Stimulated activated effector memory CD8-positive, alpha-beta T cell treated with anti-CD3 and anti-CD28 coated beads, Interleukin-12 subunit alpha, Interleukin-12 subunit beta, amount 100 ng/mL, for 72 hours (primary cell): ENCODE results near the gene ZNF474.
"Not testable (repeated sequence)": the region's sequence is repeated elsewhere in the genome, so short reads cannot be mapped to it uniquely, and the experiment has no call there.

ENCODE experiments used
- ATAC-seq: fragments of 150-1000 bp; cut with Tn5 transposase; 2 replicates; pipeline ENCODE4 v1.10.0; 2021
- DNase-seq, 2 donors: peaks; one replicate each; pipeline ENCODE4 v3.0.0; 2021 to 2022; ENCODE audit warnings: low spot score in 2 of 2
- H3K27ac Mint-ChIP-seq: one replicate; pipeline ENCODE4 v1.8.0; 2022; ENCODE audit warnings: mild to moderate bottlenecking, mixed read lengths
- H3K36me3 Mint-ChIP-seq: one replicate; pipeline ENCODE4 v1.8.0; 2022; ENCODE audit warnings: mild to moderate bottlenecking, mixed read lengths
- H3K4me1 Mint-ChIP-seq: one replicate; pipeline ENCODE4 v1.8.0; 2022; ENCODE audit warnings: mixed read lengths
- H3K4me3 Mint-ChIP-seq: one replicate; pipeline ENCODE4 v1.8.0; 2022; ENCODE audit warnings: mild to moderate bottlenecking, mixed read lengths
- H3K9me3 Mint-ChIP-seq: one replicate; pipeline ENCODE4 v1.8.0; 2022; ENCODE audit warnings: mixed read lengths

Gene ZNF474

DNA sequence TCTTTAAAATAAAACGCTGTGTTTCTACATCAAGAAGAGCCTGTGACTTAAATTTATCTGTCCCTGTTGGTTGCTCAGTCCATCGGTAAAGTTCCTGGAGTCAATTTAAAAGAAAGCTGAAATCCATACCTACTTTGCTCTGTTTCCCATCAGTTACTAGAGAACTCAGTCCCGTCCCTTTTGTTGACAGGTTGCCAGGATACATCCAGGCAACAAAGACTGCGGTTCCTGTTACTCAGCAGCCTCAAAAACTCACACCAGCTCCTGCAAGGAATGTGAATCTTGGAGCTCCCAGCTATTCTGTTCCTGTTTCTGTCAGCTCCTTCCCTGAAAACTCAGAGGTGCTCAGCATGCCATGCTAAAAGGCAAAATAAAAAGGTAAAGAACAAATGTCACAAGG is at the start of gene ZNF474:
TSS of gene ZNF474 (plus strand) at position 241 of the 400 bp plus-strand sequence. CDS start 22,445 bp downstream, outside the sequence.
- DNase-seq: no peak
- no peaks in the 10 kb centered on the region for H3K36me3 Mint-ChIP-seq
- no peak for ATAC-seq

DNA sequence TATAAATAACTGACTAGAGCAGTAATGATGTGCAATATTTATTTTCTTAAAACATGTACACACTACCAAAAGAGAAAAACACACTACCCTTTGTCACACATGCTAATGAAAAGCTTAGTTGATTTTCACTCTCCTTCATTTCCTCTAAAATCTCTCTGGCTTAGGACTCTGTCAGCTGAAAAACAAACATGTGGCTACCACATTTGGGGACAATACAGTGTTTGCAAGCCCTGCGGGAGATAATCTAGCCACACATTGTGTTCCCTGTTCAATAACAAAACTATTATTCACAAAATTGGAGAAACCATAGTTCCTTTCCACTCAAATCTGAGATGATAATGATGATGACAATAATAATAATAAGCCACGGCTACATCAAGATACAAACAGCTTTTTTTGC is 47.8 kb upstream of the ZNF474 start:
- H3K27ac Mint-ChIP-seq: no peak overlapping the region
- DNase-seq (no peak), ATAC-seq (no peak)
- H3K4me3 Mint-ChIP-seq: no peak overlapping the region
- H3K36me3 Mint-ChIP-seq: peaks cover 9% of the 10 kb centered on the region
- H3K4me1 Mint-ChIP-seq: peaks cover 15% of the 10 kb centered on the region
- no peaks in the 10 kb centered on the region for H3K9me3 Mint-ChIP-seq

More for the DNA sequence above, at the start of gene ZNF474:
- H3K9me3 Mint-ChIP-seq: no peaks in the 10 kb centered on the region
- no peaks in the 10 kb centered on the region for H3K4me1 Mint-ChIP-seq
- H3K27ac Mint-ChIP-seq: no peak within 1 kb of the TSS
- no peak within 1 kb of the TSS for H3K4me3 Mint-ChIP-seq

DNA sequence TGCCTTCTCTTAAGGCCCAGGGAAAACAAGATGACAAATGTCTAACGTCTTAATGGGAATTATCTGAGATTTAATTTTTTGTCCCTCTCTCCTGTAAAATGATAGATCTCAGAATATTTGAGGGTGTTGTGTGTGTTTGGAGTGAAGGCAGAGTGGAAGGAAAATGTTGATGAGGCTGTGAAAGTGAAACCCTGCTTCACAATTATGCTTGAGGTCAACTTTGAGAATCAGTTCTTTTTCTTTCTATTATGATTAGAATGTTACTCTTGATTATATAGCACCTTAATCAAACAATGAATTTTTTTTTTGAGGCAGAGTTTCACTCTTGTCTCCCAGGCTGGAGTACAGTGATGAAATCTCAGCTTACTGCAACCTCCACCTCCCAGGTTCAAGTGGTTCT is 45.8 kb upstream of the ZNF474 start:
- no peak overlapping the region for H3K27ac Mint-ChIP-seq
- ATAC-seq (no peak), DNase-seq (no peak)
- H3K4me3 Mint-ChIP-seq: no peak overlapping the region
- H3K36me3 Mint-ChIP-seq: no peaks in the 10 kb centered on the region
- H3K9me3 Mint-ChIP-seq: no peaks in the 10 kb centered on the region
- no peaks in the 10 kb centered on the region for H3K4me1 Mint-ChIP-seq

DNA sequence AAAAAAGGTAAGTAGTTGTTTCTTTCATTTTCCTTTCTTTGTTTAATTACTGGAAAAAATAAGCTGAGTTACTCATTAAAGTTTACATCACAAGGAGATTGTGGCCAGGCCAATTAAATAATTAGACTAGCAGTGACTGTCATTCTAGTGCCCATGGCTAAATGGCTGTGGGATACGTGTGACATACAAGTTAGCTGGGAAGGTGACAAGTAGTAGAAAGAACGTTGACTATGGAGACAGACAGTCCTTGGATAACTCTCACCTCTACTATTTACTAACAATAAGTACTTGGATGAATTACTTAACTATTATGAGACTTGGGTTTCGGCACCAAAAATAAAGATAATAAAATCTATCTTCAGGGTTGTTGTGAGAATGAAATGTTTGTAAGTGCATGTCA is 44.3 kb upstream of the ZNF474 start:
- no peak for ATAC-seq
- Mint-ChIP-seq H3K36me3 (no peaks in the 10 kb centered on the region), H3K27ac (no peak overlapping the region), H3K4me3 (no peak overlapping the region), H3K4me1 (no peaks in the 10 kb centered on the region), H3K9me3 (no peaks in the 10 kb centered on the region)
- no peak for DNase-seq

DNA sequence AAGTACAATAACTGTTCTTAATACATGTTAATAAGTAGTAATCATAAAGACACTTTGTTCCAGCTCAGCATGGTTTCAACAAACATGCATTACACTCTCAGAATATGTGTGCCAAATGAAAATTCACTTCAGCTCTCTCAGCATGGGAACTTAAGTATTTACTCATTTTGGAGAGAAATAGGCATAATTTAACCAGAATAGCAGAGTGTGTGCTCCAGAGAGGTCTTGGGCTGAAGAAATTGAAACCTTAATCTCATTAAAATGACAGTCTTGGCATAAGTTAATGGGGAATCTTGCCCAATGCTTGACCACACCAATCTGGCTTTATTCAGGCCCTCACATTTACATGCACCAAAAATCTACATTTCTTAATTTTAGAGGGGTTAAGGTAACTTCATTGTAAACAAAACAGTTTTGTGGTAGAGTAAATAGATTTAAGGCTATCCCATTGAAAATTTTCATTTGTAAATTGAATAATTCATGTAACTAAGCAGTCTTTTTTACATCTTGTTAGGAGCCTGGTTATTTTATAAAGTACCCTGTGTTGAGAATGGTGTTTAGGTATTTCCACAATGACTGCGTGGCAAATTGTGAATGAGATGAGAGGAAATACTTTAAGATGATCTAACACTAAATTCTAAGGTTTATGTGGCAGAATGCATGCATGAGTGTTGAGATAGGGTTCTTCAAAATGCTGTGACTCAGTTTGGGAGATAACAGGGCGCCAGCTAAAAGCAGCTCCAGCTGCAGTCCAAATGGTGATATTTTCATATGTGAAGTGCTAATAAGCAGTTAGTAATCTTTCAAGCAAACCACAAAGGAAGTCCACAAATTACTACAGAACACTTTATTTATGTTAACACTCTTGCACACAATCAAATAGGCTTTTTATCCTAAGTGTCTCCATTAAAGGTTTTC is 40.0 kb upstream of the ZNF474 start:
- Mint-ChIP-seq H3K4me1 (no peaks in the 10 kb centered on the region), H3K27ac (no peak overlapping the region), H3K36me3 (no peaks in the 10 kb centered on the region), H3K4me3 (no peak overlapping the region), H3K9me3 (no peaks in the 10 kb centered on the region)
- DNase-seq (no peak), ATAC-seq (no peak)

DNA sequence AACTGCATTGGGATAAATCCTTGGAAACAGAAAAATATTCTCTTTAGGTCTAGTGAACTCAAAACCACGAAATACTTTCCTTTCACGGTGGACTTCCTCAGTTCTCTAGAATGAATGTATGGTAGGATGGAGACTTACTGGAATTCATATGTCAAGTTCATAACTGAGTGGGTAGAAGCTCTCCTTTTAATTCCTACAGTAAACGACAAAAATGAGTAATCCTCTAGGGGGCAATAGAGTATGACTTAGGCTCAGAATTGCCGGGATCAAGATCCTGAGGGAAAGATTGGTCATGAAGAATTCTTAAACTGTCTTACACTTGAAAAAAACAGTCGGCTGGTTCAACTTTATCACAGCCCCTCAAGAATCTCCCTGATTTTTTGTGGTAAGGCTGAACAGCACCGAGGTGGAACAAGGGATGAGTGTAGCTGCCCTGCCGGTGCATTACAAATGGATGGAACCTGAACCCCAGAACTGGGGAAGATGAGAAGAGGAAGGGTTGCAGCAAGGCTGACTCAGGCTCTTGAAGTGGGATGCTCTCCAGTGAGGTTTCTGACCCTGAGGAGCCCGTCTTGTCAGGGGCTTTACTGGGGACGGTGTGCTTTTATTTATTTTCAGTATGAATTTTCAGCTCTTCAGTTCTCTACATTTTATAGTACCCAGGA is 37.3 kb upstream of the ZNF474 start:
- ATAC-seq: no peak
- H3K27ac Mint-ChIP-seq: no peak overlapping the region

DNA sequence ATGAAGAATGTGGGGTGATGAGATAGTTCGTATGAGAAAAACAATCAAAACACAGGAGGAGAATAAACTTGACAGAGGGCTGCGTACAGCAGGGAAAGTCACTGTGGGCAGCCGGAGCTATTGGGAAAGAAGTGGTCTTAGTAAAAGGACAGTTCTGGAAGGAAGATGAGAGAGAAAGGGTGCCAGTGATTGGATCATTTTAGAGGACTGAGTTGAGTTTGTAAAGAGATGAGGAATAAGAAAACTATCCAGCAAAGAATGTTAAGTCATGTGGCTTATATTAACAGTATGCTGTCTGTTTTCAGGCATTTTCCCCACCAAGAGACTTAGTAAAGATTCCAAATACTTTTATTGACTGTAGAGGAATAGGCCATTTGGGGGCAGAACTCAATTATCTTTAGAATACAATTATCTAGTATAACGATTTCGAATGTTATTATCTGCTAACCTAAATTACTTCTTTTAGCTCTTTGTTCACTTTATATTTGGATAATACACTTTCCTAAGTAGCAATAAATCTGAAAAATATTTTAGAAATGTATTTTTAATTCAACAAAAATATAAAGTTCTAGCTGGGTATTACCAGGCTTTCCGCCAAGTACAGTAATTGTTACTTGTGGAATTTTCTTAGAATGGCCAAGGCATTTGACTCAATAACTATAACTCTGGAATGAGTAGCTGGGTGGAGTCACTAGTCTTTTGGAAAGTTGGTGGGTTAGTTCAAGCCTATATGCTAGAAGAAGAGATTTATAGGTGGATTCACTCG is 35.7 kb upstream of the ZNF474 start:
- no peaks in the 10 kb centered on the region for H3K36me3 Mint-ChIP-seq
- H3K27ac Mint-ChIP-seq: no peak overlapping the region
- H3K4me3 Mint-ChIP-seq: no peak overlapping the region
- no peaks in the 10 kb centered on the region for H3K4me1 Mint-ChIP-seq
- H3K9me3 Mint-ChIP-seq: no peaks in the 10 kb centered on the region
- DNase-seq (no peak), ATAC-seq (no peak)

More for the DNA sequence above, 37.3 kb upstream of the ZNF474 start:
- no peaks in the 10 kb centered on the region for H3K9me3 Mint-ChIP-seq
- no peaks in the 10 kb centered on the region for H3K4me1 Mint-ChIP-seq
- no peak for DNase-seq
- H3K4me3 Mint-ChIP-seq: no peak overlapping the region
- H3K36me3 Mint-ChIP-seq: no peaks in the 10 kb centered on the region

DNA sequence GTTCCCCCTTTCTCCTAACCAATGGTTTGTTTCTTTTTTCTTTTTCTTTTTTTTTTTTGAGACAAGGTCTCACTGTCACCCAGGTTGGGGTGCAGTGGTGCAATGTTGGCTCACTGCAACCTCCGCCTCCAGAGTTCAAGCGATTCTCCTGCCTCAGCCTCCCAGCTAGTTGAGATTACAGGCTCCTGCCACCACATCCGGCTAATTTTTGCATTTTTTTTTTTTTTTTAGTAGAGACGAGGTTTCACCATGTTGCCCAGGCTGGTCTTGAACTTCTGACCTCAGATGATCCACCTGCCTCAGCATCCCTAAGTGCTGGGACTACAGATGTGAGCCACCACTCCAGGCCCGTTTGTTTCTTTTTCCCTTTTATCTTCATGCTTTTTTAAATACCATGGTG is 35.1 kb upstream of the ZNF474 start:
- H3K36me3 Mint-ChIP-seq, H3K4me1 Mint-ChIP-seq, DNase-seq, H3K4me3 Mint-ChIP-seq, H3K27ac Mint-ChIP-seq, H3K9me3 Mint-ChIP-seq, ATAC-seq: not testable (repeated sequence)

DNA sequence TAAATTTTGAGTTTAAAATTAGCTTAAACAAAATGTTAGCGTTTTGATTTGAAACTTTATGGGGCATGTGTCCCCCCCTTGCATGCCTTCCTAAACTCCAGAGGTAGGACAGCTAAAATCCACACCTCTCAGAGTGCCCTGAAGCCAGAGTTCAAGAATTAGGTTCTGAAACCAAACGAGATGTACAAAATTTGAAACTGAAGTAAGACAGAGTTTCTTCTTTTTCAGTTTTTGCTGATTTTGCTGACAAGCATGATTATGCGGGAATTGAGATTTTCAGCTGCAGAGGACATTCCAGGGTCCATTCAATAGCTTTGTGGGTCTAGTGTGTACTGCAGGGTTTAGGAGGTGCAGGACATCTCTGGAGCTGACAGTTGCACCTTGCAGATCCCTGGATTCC is 34.2 kb upstream of the ZNF474 start:
- DNase-seq: no peak
- no peak overlapping the region for H3K4me3 Mint-ChIP-seq
- no peak for ATAC-seq
- no peak overlapping the region for H3K27ac Mint-ChIP-seq
- no peaks in the 10 kb centered on the region for H3K36me3 Mint-ChIP-seq
- no peaks in the 10 kb centered on the region for H3K4me1 Mint-ChIP-seq
- H3K9me3 Mint-ChIP-seq: no peaks in the 10 kb centered on the region

DNA sequence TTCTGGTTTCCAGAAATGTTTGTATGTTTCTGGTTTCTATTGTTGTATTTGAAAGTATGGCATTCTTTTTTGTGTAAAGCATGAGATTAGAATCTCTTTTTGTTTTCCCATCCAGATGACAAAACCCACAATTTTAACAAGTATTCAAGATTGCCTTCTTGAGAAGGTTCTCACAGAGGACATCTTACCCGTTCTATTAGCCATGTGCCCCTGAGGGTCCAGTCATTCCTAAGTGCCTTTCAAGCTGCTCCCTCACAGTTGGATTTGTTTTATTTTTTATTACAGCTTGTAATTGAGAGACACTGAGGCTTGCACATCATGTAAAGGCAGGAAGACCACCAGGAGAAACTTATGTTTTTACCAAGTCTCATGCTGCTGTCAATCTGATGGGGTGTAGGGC is 32.0 kb upstream of the ZNF474 start:
- H3K36me3 Mint-ChIP-seq: no peaks in the 10 kb centered on the region
- ATAC-seq: no peak
- no peak for DNase-seq
- H3K4me1 Mint-ChIP-seq: no peaks in the 10 kb centered on the region
- no peak overlapping the region for H3K4me3 Mint-ChIP-seq
- no peaks in the 10 kb centered on the region for H3K9me3 Mint-ChIP-seq
- H3K27ac Mint-ChIP-seq: no peak overlapping the region

DNA sequence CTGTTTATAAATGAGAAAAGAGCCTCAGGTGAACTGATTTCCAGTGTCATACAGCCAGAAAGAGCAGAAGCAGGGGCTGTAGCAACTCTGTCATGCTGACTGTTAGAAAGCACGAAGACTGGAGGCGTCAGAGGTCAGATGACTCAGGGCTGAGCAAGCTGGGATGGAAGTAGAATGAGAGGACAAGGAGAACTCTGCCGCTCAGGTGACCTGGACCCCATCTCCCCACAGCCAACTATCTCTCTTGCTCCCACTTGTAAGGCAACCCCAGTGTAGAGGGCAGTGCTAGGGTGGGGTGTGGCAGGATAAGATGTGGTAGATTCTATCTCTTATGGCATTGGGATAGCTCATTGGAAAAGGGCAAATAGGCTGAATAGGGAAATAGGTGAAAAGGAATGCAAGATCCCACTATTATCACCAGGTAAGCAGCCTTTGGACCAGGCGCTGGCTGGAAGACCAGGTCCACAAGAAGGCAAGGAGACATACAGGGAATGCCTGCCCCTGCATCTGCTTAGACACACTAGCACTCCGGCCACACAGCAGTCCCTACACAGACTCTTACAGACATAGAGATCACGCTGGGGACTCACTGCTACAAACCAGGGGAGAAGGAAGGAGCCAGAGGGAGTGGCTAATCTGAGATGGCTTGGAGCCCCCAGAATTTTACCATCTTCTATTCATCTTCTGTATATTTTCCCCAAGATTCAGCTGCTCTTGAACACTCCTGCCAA is 30.1 kb upstream of the ZNF474 start:
- no peak overlapping the region for H3K4me3 Mint-ChIP-seq
- H3K9me3 Mint-ChIP-seq: no peaks in the 10 kb centered on the region
- DNase-seq (no peak), ATAC-seq (peak; percentile 46)
- no peaks in the 10 kb centered on the region for H3K4me1 Mint-ChIP-seq
- H3K36me3 Mint-ChIP-seq: no peaks in the 10 kb centered on the region
- no peak overlapping the region for H3K27ac Mint-ChIP-seq

DNA sequence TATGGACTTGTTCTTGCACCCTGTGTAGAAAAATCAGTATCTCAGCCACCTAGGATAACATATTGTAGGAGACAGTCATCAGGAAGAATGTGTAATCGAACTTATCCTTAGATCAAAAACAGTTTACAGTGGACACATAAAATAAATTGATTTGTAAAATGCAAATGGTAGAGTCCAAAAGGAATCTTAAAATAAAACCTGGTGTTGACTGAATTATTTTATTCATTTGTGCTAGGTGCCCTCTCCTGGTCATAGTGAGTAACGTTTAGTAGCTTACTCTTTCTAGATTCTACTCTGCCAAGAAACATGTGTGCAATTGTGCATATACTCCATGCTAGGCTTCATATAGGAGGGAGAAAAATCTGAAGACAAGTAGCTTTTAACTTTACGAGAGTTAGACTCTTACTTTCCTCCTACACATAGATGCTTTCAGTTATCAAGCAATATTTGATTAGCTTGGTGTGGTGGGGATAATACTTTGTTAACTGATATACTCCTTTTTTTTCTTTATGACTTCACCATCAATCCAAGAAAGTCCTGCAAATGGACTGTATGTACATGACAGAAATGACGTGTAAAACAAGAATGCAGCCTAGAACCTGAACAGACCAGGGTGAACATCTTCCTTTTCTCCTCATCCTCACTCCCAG is 27.6 kb upstream of the ZNF474 start:
- H3K9me3 Mint-ChIP-seq: no peaks in the 10 kb centered on the region
- no peaks in the 10 kb centered on the region for H3K4me1 Mint-ChIP-seq
- no peak overlapping the region for H3K27ac Mint-ChIP-seq
- ATAC-seq (peak; percentile 49), DNase-seq (no peak)
- no peak overlapping the region for H3K4me3 Mint-ChIP-seq
- H3K36me3 Mint-ChIP-seq: no peaks in the 10 kb centered on the region

DNA sequence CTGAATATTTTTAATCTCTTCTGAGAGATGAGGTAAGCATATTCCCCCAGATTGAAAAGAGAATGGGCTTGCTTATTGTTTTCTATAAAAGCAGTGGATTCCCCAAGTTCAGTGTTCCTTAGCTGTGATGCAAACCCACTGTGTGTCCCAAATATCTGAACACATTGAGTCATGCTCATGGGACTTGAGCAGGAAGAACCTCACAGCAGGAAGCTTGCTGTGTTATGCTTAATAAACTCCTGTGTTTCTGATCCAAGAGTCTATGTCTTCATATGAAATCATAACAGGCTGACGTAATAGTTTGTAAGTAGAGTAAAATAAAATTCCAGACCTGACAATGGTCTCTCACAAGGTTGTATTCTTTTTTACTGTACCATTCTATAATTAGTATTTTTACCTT is 26.5 kb upstream of the ZNF474 start:
- Mint-ChIP-seq H3K36me3 (no peaks in the 10 kb centered on the region), H3K27ac (no peak overlapping the region), H3K4me3 (no peak overlapping the region), H3K4me1 (no peaks in the 10 kb centered on the region), H3K9me3 (no peaks in the 10 kb centered on the region)
- ATAC-seq (no peak), DNase-seq (no peak)

DNA sequence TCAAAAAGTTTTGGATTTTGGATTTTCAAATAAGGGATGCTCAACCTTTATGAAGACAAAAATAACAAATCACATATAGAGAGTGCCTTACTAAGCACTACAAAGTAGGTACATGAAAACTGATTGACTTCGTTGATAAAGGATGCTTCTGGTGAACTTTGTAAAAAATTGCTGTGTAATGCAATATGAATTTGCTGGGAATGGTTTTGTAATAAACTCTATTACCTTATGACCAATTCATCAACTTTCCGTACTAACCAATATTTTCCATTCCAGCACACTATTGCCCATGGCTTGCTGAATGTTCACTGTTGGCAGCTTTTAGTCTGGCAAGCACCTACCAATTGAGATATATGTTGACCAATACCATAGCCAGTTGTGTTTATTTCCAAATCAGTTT is 23.4 kb upstream of the ZNF474 start:
- no peak for ATAC-seq

More for the DNA sequence above, 23.4 kb upstream of the ZNF474 start:
- Mint-ChIP-seq H3K4me3 (no peak overlapping the region), H3K4me1 (no peaks in the 10 kb centered on the region), H3K9me3 (no peaks in the 10 kb centered on the region), H3K36me3 (no peaks in the 10 kb centered on the region), H3K27ac (no peak overlapping the region)
- no peak for DNase-seq
